NCI-H2196 (cell line): ENCODE measurements around the gene ZFHX2.
A peak's percentile ranks its signal among the peaks of the same experiment; 100 is the strongest.

Experiments used
- DNase-seq: peaks from one replicate; lab custom pipeline; 2025; ENCODE audit not compliant: unreplicated experiment; lab: John Stamatoyannopoulos, UW

Gene ZFHX2

GRCh38 chr14:23573384-23574015, 21.9 kb upstream of the ZFHX2 start:
- peak; percentile 84 for DNase-seq

- DNase-seq, result no peak
These were observed 21.3 kb upstream of the ZFHX2 start for GRCh38 chr14:23572836-23573235.

GRCh38 chr14:23572524-23572828, 20.9 kb upstream of the ZFHX2 start:
- no peak for DNase-seq

GRCh38 chr14:23571701-23572523, 20.3 kb upstream of the ZFHX2 start:
- DNase-seq, result no peak

GRCh38 chr14:23570806-23571483, 19.4 kb upstream of the ZFHX2 start:
- no peak for DNase-seq

- peak; percentile 92 for DNase-seq
These were observed 18.0 kb upstream of the ZFHX2 start for GRCh38 chr14:23569443-23570151.

- DNase-seq, result peak; percentile 48
These were observed 17.2 kb upstream of the ZFHX2 start for GRCh38 chr14:23568600-23569331.

- no peak for DNase-seq
These were observed 16.5 kb upstream of the ZFHX2 start for GRCh38 chr14:23568021-23568599.

GRCh38 chr14:23567186-23568020, 15.8 kb upstream of the ZFHX2 start, which contains the start of gene AP1G2:
AP1G2 (minus strand) TSS chr14:23567791; CDS start chr14:23567314, 477 bp downstream.
- peak; percentile 89 for DNase-seq

- peak; percentile 48 for DNase-seq
These were observed 15.2 kb upstream of the ZFHX2 start for GRCh38 chr14:23566778-23567185.

- DNase-seq, result no peak
These were observed 14.7 kb upstream of the ZFHX2 start for GRCh38 chr14:23566112-23566777.

GRCh38 chr14:23565626-23566025, 14.1 kb upstream of the ZFHX2 start:
- DNase-seq, result no peak

GRCh38 chr14:23564876-23565275, 13.3 kb upstream of the ZFHX2 start:
- no peak for DNase-seq

GRCh38 chr14:23564181-23564812, 12.7 kb upstream of the ZFHX2 start:
- DNase-seq, result no peak

GRCh38 chr14:23563473-23564180, 12.1 kb upstream of the ZFHX2 start:
- DNase-seq, result no peak

- DNase-seq, result peak; percentile 63
These were observed 11.4 kb upstream of the ZFHX2 start for GRCh38 chr14:23562822-23563472.
